Adrenal gland (tissue), 12 donors: Measurements from ENCODE around the gene PIPOX. TPM values are rescaled to one million over a fixed set of nuclear protein-coding genes. Genes with fewer than 3 reads are reported as not detected.

ENCODE experiments used
- DNase-seq, 7 donors: peaks; one replicate each; pipeline ENCODE4 v3.0.0-alpha.2; 2019 to 2020
- H3K27ac ChIP-seq, 5 donors: fragments of 200-600 bp; sonication (generic) in 4 of 5; 1 replicate in 3 of 5; 2 replicates in 2 of 5; pipeline versions ENCODE4 v1.5.1 to v1.8.0; 2016 to 2020; ENCODE audit warnings: mild to moderate bottlenecking in 1 of 5
- H3K27me3 ChIP-seq: fragments of 200-600 bp; 2 replicates; pipeline ENCODE4 v1.8.0; 2021
- H3K36me3 ChIP-seq, 2 donors: fragments of 200-600 bp; replicated peaks in 1 of 2; 1 replicate in 1 of 2; 2 replicates in 1 of 2; pipeline versions ENCODE4 v1.5.1 to v1.8.0; 2018 to 2022
- H3K4me1 ChIP-seq, 2 donors: fragments of 200-600 bp; replicated peaks in 1 of 2; 1 replicate in 1 of 2; 2 replicates in 1 of 2; pipeline versions ENCODE4 v1.5.1 to v1.8.0; 2018 to 2021
- H3K4me3 ChIP-seq, 4 donors: fragments of 200-600 bp; sonication (generic) in 3 of 4; one replicate each; pipeline ENCODE4 v1.5.1; 2016 to 2018
- H3K9me3 ChIP-seq, 3 donors: fragments of 200-600 bp; sonication (generic) in 1 of 3; replicated peaks in 1 of 3; 1 replicate in 2 of 3; 2 replicates in 1 of 3; pipeline versions ENCODE4 v1.5.1 to v1.8.0; 2016 to 2021
- CTCF ChIP-seq, 6 experiments: fragments of 450-650 bp in 4 of 6; fragments of 200-600 bp in 2 of 6; sonication (generic) in 1 of 6; IDR thresholded peaks; 1 replicate in 5 of 6; 2 replicates in 1 of 6; pipeline versions ENCODE4 v1.5.1 to v1.8.0; 2016 to 2021; ENCODE audit warnings: antibody characterized with exemption in 6 of 6, mild to moderate bottlenecking in 2 of 6, moderate library complexity in 1 of 6
- POLR2A ChIP-seq, 2 donors: fragments of 450-650 bp; IDR thresholded peaks; one replicate each; pipeline ENCODE4 v1.6.1; 2017; ENCODE audit warnings: antibody characterized with exemption in 2 of 2, mild to moderate bottlenecking in 2 of 2, moderate library complexity in 1 of 2
- WGBS, 4 donors: extraction: QIAGEN DNeasy Blood & Tissue Kit in 2 of 4; methylation state at CpG; one replicate each; pipeline versions ENCODE4 v1.1.5 to v1.1.7; 2013 to 2017; 5-methylcytosine and 5-hydroxymethylcytosine counted together
- intact Hi-C, 2 donors: fragments of 100-400 bp; cut with DNase I; formaldehyde crosslinking; loops; one replicate each; pipeline versions ENCODE4 v1.14.1 to v1.15.0; 2022 to 2023
- polyA plus RNA-seq, 3 donors: library from polyadenylated mRNA; stranded (reverse); fragments of 200-250 nt in 2 of 3; fragments of 350-450 nt in 1 of 3; fragmentation: Illumina TruSeq in 1 of 3; extraction: RNeasy Lipid Tissue Mini Kit (QIAGEN cat#74804) in 1 of 3; gene quantifications; one replicate each; pipeline ENCODE4 v1.2.3, GENCODE V29; 2013 to 2014
- total RNA-seq, 9 donors: library from RNA; depleted of rRNA in 4 of 9; stranded (reverse); fragments of >200 nt in 4 of 9; fragments of 120-200 nt in 1 of 9; fragmentation: NEBNext Ultra II Directional in 1 of 9; extraction: Animal tissue kit (Norgen Biotek cat#: 25700) in 1 of 9; gene quantifications; one replicate each; pipeline versions ENCODE4 v1.1.0 to v1.2.4, GENCODE V29; 2013 to 2023
- donor health status: healthy with polysubstance abuse.
- donor health status: Bipolar disorder and iron deficiency.
- donor health status: DM: yes; HTN: yes; CAD: no.
- donor health status: DM: no; HTN: no; CAD: no.
- donor health status: DM: no; HTN: no; CAD: no.
- donor health status: DM: yes; HTN: yes; CAD: no.

The PIPOX gene
- total and polyA plus RNA-seq, 12 donors = 0.34 to 2.2 (median 1.3) TPM

GRCh38 chr17:29076087-29076486 is 33.1 kb downstream of the PIPOX start:
- no peaks in the 10 kb centered on the region for H3K9me3 ChIP-seq

DNA sequence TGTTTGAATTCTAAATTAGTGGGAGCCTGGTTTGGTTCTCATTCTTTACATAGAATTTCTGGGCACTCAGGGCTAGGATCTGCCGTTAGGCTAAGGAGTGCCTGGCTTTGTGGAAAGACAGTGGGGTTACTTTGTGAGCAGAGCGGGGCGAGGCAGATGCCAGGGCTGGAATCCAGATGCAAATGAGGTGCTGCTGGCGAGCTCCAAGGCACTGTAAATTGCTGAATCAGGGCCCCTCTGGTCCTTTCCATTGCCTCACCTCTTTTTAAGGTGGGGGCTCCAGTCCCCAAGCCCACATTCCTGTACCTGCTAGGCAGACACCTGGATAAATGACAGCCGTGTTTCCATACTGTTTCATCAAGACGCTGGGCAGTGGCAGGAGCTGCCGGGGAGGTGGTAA is 33.8 kb downstream of the PIPOX start:
- peaks cover 0 to 21% of the 10 kb centered on the region in 2 donors for H3K36me3 ChIP-seq
- WGBS, 4 donors = 91 to 95% (median 94%) methylated on average over 6 to 7 of the region's 7 CpGs

More at GRCh38 chr17:29076087-29076486, 33.1 kb downstream of the PIPOX start:
- H3K4me3 ChIP-seq = no peak overlapping the region
- no peak for TF ChIP-seq POLR2A (IDR thresholded peaks at IDR 0.05)
- TF ChIP-seq CTCF (IDR thresholded peaks at IDR 0.05) = no peak
- 47 to 64% (median 62%) methylated on average over 6 of the region's 6 CpGs for WGBS, 4 donors
- peaks cover 0 to 4% of the 10 kb centered on the region in 2 donors for H3K4me1 ChIP-seq
- intact Hi-C loops = no loop called here
- no peaks in the 10 kb centered on the region for H3K27me3 ChIP-seq
- peaks cover 0 to 19% of the 10 kb centered on the region in 2 donors for H3K36me3 ChIP-seq
- DNase-seq = no peak
- H3K27ac ChIP-seq = no peak overlapping the region

DNA sequence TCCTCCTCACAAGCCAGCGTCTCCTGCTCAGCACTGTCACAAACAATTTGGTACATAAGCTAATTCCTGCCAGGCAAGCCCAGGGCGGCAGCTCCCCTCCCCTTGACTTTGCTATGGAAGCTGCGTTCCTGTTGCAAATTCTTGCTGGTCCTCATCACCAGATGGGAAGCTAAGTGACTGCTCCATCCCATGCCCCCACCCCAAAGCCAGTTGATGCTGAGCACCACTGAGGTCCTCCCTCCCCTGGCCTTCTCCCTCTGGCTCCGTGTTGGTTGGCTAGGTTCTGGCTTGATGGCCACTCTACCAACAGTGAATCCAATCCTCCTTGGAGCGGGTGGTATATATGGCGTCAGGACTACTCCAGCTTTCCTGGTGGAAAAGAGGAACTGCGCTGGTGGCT is 34.4 kb downstream of the PIPOX start:
- DNase-seq = no peak
- intact Hi-C loops = no loop called here
- Histone ChIP-seq H3K4me1 (peaks cover 0 to 4% of the 10 kb centered on the region in 2 donors), H3K4me3 (no peak overlapping the region), H3K27me3 (no peaks in the 10 kb centered on the region), H3K36me3 (peaks cover 0 to 27% of the 10 kb centered on the region in 2 donors), H3K27ac (no peak overlapping the region), H3K9me3 (no peaks in the 10 kb centered on the region)
- TF ChIP-seq POLR2A (IDR thresholded peaks at IDR 0.05) (no peak), CTCF (IDR thresholded peaks at IDR 0.05) (no peak)
- 88 to 97% (median 94%) methylated on average over 5 to 7 of the region's 7 CpGs for WGBS, 4 donors

More for the DNA sequence above, 33.8 kb downstream of the PIPOX start:
- Histone ChIP-seq H3K27me3 (no peaks in the 10 kb centered on the region), H3K4me3 (no peak overlapping the region), H3K27ac (no peak overlapping the region), H3K4me1 (peaks cover 0 to 4% of the 10 kb centered on the region in 2 donors), H3K9me3 (no peaks in the 10 kb centered on the region)
- DNase-seq = no peak
- intact Hi-C loops = no loop called here
- TF ChIP-seq POLR2A (IDR thresholded peaks at IDR 0.05) (no peak), CTCF (IDR thresholded peaks at IDR 0.05) (no peak)

DNA sequence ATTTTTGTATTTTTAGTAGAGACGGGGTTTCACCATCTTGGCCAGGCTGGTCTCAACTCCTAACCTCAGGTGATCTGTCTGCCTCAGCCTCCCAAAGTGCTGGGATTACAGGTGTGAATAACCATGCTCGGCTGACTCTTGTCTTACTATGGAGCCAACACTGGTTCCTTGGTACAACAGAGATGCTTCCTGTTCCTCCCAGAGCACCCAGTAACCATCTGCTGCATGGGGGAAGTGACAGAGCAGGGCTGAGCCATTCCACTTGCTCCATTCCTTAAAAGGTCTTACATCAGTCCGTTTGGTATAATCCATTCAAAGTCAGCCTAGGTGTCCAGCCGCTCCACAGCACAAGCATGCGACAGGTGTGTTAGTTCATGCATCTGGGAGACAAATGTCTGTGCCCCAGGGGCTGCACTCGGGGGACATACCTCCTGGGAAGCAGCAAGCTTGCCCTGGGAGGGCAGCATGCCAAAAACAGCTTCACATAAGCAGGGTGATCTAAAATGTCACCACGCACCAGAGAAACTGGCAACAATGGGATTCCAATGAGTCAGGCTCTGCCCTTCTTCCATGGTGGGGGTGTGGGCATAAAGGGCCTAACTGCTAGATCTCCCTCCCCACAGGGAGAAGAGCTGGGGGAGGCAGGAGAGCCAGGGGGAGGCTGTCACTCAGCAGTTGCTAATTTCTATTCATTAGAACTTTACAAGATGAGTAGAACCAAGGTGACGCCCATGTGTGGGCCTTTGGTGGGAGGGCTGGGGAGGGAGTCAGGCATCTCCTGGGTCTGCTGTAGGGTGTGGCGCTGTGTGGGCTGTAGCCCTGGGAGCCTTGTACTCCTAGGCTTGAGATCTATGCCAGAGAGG is 35.5 kb downstream of the PIPOX start:
- no peaks in the 10 kb centered on the region for H3K9me3 ChIP-seq
- DNase-seq = peak in 4 of 7 donors; percentile 21 to 32 (median 26)
- intact Hi-C loops = no loop called here
- no peak overlapping the region for H3K4me3 ChIP-seq
- no peak for TF ChIP-seq POLR2A (IDR thresholded peaks at IDR 0.05)
- TF ChIP-seq CTCF (IDR thresholded peaks at IDR 0.05) = no peak
- H3K4me1 ChIP-seq = peaks cover 0 to 4% of the 10 kb centered on the region in 2 donors
- H3K36me3 ChIP-seq = peaks cover 0 to 31% of the 10 kb centered on the region in 2 donors
- no peak overlapping the region for H3K27ac ChIP-seq
- 77 to 92% (median 87%) methylated on average over 5 to 9 of the region's 9 CpGs for WGBS, 4 donors
- no peaks in the 10 kb centered on the region for H3K27me3 ChIP-seq
